HepG2 (cell line): Measurements from ENCODE around the gene KLHL40. TPM values are rescaled to one million over a fixed set of nuclear protein-coding genes. Genes with fewer than 3 reads are reported as not detected.

Source experiments
- ATAD3A ChIP-seq: sonication (generic); formaldehyde crosslinking; IDR thresholded peaks from 2 replicates; pipeline ENCODE4 v1.4.0; 2020; ENCODE audit warnings: missing genetic modification reagents
- ELF4 ChIP-seq: sonication (generic); formaldehyde crosslinking; IDR thresholded peaks from 2 replicates; pipeline ENCODE4 v1.5.0; 2020; ENCODE audit warnings: missing genetic modification reagents, mild to moderate bottlenecking, moderate library complexity, borderline replicate concordance
- FOXJ3 ChIP-seq: sonication (generic); formaldehyde crosslinking; IDR thresholded peaks from 2 replicates; pipeline ENCODE4 v1.4.0; 2020; ENCODE audit warnings: missing genetic modification reagents, mild to moderate bottlenecking, borderline replicate concordance
- GFI1 ChIP-seq: sonication (generic); formaldehyde crosslinking; IDR thresholded peaks from 2 replicates; pipeline ENCODE4 v1.5.0; 2020; ENCODE audit warnings: missing genetic modification reagents, mild to moderate bottlenecking, borderline replicate concordance
- HOMEZ ChIP-seq: IDR thresholded peaks from 2 replicates; pipeline ENCODE4 v1.6.1; 2016; ENCODE audit warnings: low read depth
- MTA1 ChIP-seq: sonication (generic); formaldehyde crosslinking; IDR thresholded peaks from 2 replicates; pipeline ENCODE4 v1.4.0; 2020; ENCODE audit warnings: missing genetic modification reagents, mild to moderate bottlenecking, borderline replicate concordance
- RBM22 ChIP-seq: fragments of 200-400 bp; formaldehyde crosslinking; optimal IDR thresholded peaks from 2 replicates; pipeline ENCODE3; 2017; ENCODE audit warnings: mild to moderate bottlenecking, low read length, moderate library complexity
- ZFP62 ChIP-seq: sonication (generic); formaldehyde crosslinking; IDR thresholded peaks from 2 replicates; pipeline ENCODE4 v1.4.0; 2020; ENCODE audit warnings: missing genetic modification reagents
- ZNF746 ChIP-seq: sonication (generic); formaldehyde crosslinking; IDR thresholded peaks from 2 replicates; pipeline ENCODE4 v1.8.0; 2022; ENCODE audit warnings: mild to moderate bottlenecking, missing genetic modification reagents
- ZNF790 ChIP-seq: sonication (generic); formaldehyde crosslinking; IDR thresholded peaks from 2 replicates; pipeline ENCODE4 v1.8.0; 2022; ENCODE audit warnings: missing genetic modification reagents, mild to moderate bottlenecking, borderline replicate concordance
- ZSCAN25 ChIP-seq: sonication (generic); formaldehyde crosslinking; IDR thresholded peaks from 2 replicates; pipeline ENCODE4 v1.8.0; 2022; ENCODE audit warnings: mild to moderate bottlenecking, missing genetic modification reagents
- polyA plus RNA-seq, 8 experiments: library from polyadenylated mRNA; depleted of rRNA in 3 of 8; stranded (reverse) in 7 of 8; unstranded in 1 of 8; fragments of >200 nt; fragmentation: Illumina TruSeq in 4 of 8; extraction: Trizol in 4 of 8; gene quantifications; 2 replicates each; pipeline versions ENCODE4 v1.2.1 to v1.2.3, GENCODE V29; 2011 to 2016; ENCODE audit warnings: low read depth in 4 of 8, missing spikeins in 1 of 8, mixed read lengths in 1 of 8; ENCODE audit not compliant: insufficient read depth in 1 of 8
- total RNA-seq, 5 experiments: library from RNA; depleted of rRNA; stranded (reverse); fragments of >200 nt; fragmentation: Illumina TruSeq; extraction: Trizol; gene quantifications; 2 replicates each; pipeline ENCODE4 v1.2.3, GENCODE V29; 2016; ENCODE audit warnings: low read depth in 1 of 5
- TF ChIP-seq, protein P1 (sequence below): sonication (generic); formaldehyde crosslinking; IDR thresholded peaks from 2 replicates; pipeline ENCODE4 v1.9.0; 2021; ENCODE audit warnings: missing genetic modification reagents, borderline replicate concordance
- TF ChIP-seq, protein P2 (sequence below): sonication (generic); formaldehyde crosslinking; IDR thresholded peaks from 2 replicates; pipeline ENCODE4 v1.4.0; 2020; ENCODE audit warnings: missing genetic modification reagents

Gene KLHL40
- total and polyA plus RNA-seq, 2 of the 13 experiments (the other 11 are each of a cell fraction or from before 2014, with no cell fraction given) = not detected

DNA sequence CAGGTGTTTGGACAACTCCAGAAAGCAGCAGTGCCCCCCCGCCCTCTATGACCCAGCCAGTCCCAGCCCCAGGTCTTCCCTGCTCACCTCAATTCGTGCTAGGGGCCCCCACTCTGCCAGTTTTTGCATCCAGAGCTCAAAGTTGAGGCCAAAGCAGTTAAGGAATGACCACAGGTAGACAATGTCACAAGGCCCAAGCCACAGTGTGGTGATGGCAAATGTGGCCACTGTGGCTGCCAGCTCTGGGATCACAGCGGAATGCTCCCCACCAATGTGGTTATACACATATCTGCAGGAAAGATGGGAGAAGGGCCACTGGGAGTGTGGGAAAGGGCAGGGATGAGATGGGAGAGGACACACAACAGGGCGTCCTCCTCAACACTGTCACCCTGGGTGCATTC, 8.2 kb downstream of the KLHL40 start (continued):
- TF ChIP-seq, protein P1, sequence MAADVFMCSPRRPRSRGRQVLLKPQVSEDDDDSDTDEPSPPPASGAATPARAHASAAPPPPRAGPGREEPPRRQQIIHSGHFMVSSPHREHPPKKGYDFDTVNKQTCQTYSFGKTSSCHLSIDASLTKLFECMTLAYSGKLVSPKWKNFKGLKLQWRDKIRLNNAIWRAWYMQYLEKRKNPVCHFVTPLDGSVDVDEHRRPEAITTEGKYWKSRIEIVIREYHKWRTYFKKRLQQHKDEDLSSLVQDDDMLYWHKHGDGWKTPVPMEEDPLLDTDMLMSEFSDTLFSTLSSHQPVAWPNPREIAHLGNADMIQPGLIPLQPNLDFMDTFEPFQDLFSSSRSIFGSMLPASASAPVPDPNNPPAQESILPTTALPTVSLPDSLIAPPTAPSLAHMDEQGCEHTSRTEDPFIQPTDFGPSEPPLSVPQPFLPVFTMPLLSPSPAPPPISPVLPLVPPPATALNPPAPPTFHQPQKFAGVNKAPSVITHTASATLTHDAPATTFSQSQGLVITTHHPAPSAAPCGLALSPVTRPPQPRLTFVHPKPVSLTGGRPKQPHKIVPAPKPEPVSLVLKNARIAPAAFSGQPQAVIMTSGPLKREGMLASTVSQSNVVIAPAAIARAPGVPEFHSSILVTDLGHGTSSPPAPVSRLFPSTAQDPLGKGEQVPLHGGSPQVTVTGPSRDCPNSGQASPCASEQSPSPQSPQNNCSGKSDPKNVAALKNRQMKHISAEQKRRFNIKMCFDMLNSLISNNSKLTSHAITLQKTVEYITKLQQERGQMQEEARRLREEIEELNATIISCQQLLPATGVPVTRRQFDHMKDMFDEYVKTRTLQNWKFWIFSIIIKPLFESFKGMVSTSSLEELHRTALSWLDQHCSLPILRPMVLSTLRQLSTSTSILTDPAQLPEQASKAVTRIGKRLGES (CRISPR knock-in tag) = no peak
- TF ChIP-seq ZFP62 (CRISPR knock-in tag) = no peak
- TF ChIP-seq GFI1 (CRISPR knock-in tag) = no peak
- TF ChIP-seq MTA1 (CRISPR knock-in tag) = no peak
- TF ChIP-seq ATAD3A (CRISPR knock-in tag) = no peak
- TF ChIP-seq ZNF790 (CRISPR knock-in tag) = no peak
- TF ChIP-seq, protein P2, sequence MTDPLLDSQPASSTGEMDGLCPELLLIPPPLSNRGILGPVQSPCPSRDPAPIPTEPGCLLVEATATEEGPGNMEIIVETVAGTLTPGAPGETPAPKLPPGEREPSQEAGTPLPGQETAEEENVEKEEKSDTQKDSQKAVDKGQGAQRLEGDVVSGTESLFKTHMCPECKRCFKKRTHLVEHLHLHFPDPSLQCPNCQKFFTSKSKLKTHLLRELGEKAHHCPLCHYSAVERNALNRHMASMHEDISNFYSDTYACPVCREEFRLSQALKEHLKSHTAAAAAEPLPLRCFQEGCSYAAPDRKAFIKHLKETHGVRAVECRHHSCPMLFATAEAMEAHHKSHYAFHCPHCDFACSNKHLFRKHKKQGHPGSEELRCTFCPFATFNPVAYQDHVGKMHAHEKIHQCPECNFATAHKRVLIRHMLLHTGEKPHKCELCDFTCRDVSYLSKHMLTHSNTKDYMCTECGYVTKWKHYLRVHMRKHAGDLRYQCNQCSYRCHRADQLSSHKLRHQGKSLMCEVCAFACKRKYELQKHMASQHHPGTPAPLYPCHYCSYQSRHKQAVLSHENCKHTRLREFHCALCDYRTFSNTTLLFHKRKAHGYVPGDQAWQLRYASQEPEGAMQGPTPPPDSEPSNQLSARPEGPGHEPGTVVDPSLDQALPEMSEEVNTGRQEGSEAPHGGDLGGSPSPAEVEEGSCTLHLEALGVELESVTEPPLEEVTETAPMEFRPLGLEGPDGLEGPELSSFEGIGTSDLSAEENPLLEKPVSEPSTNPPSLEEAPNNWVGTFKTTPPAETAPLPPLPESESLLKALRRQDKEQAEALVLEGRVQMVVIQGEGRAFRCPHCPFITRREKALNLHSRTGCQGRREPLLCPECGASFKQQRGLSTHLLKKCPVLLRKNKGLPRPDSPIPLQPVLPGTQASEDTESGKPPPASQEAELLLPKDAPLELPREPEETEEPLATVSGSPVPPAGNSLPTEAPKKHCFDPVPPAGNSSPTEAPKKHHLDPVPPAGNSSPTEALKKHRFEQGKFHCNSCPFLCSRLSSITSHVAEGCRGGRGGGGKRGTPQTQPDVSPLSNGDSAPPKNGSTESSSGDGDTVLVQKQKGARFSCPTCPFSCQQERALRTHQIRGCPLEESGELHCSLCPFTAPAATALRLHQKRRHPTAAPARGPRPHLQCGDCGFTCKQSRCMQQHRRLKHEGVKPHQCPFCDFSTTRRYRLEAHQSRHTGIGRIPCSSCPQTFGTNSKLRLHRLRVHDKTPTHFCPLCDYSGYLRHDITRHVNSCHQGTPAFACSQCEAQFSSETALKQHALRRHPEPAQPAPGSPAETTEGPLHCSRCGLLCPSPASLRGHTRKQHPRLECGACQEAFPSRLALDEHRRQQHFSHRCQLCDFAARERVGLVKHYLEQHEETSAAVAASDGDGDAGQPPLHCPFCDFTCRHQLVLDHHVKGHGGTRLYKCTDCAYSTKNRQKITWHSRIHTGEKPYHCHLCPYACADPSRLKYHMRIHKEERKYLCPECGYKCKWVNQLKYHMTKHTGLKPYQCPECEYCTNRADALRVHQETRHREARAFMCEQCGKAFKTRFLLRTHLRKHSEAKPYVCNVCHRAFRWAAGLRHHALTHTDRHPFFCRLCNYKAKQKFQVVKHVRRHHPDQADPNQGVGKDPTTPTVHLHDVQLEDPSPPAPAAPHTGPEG (CRISPR knock-in tag) = no peak
- no peak for TF ChIP-seq RBM22
- no peak for TF ChIP-seq HOMEZ (CRISPR knock-in tag)
- no peak for TF ChIP-seq ELF4 (CRISPR knock-in tag)
- TF ChIP-seq ZSCAN25 (CRISPR knock-in tag) = no peak
- no peak for TF ChIP-seq ZNF746 (CRISPR knock-in tag)
- TF ChIP-seq FOXJ3 = no peak
